BJ (cell line): ENCODE data around the gene CPA3. TPM values are rescaled to one million over a fixed set of nuclear protein-coding genes. Genes with fewer than 3 reads are reported as not detected.
A peak's percentile ranks its signal among the peaks of the same experiment; 100 is the strongest.

Source experiments
- CTCF ChIA-PET: fragments of 350-600 bp; formaldehyde crosslinking; extraction: SDS; loops from one replicate; lab custom pipeline; 2021; ENCODE audit warnings: antibody characterized with exemption, inconsistent platforms; lab: Yijun Ruan, JAX
- POLR2A ChIA-PET: fragments of 300-600 bp; sonication (Branson Sonifier 250); formaldehyde crosslinking; extraction: SDS; loops from one replicate; lab custom pipeline; 2021; ENCODE audit warnings: antibody characterized with exemption; lab: Charles Lee
- DNase-seq: peaks from one replicate; pipeline ENCODE4 v3.0.0-alpha.2; 2011; ENCODE audit warnings: low read depth
- H3K27me3 ChIP-seq: 2 replicates; pipeline ENCODE4 v1.6.0; 2011; ENCODE audit warnings: low read length; ENCODE audit not compliant: control insufficient read depth, insufficient read depth
- H3K36me3 ChIP-seq: 2 replicates; pipeline ENCODE4 v1.5.1; 2011; ENCODE audit warnings: low read length; ENCODE audit not compliant: control insufficient read depth, insufficient read depth
- H3K4me3 ChIP-seq: 2 replicates; pipeline ENCODE4 v1.5.1; 2011; ENCODE audit warnings: low read depth, mild to moderate bottlenecking, control low read depth, low read length
- CTCF ChIP-seq: IDR thresholded peaks from 2 replicates; pipeline ENCODE4 v1.5.1; 2011; ENCODE audit warnings: low read depth, mild to moderate bottlenecking, control low read depth, inconsistent platforms, low read length, moderate library complexity; ENCODE audit not compliant: insufficient read depth
- polyA plus RNA-seq: library from polyadenylated mRNA; depleted of rRNA; stranded (reverse); fragments of >200 nt; gene quantifications from 2 replicates; pipeline ENCODE4 v1.2.3, GENCODE V29; 2011

Gene CPA3
- polyA plus RNA-seq, 1 experiment = 3.1 TPM

- TF ChIP-seq CTCF = no peak
- Histone ChIP-seq H3K4me3 (no peak overlapping the region), H3K27me3 (no peaks in the 10 kb centered on the region), H3K36me3 (no peaks in the 10 kb centered on the region)
- ChIA-PET CTCF (no interaction called here), POLR2A (no interaction called here)
- DNase-seq = no peak
These were observed 66.5 kb downstream of the CPA3 start for GRCh38 chr3:148931574-148931973.

GRCh38 chr3:148932972-148933371, 67.9 kb downstream of the CPA3 start:
- POLR2A ChIA-PET = no interaction called here
- no peak for DNase-seq
- no peak overlapping the region for H3K4me3 ChIP-seq
- H3K36me3 ChIP-seq = no peaks in the 10 kb centered on the region
- no peaks in the 10 kb centered on the region for H3K27me3 ChIP-seq
- TF ChIP-seq CTCF = no peak
- CTCF ChIA-PET = interaction anchor here (1.0 to 2.7 kb wide), 3 partner anchors 11 to 72 kb away, joined by 3 to 13 read pairs (median 3); no protein-coding TSS in a partner anchor

- H3K4me3 ChIP-seq = no peak overlapping the region
- TF ChIP-seq CTCF = no peak
- DNase-seq = peak; percentile 47
- ChIA-PET POLR2A (no interaction called here), CTCF (no interaction called here)
- H3K36me3 ChIP-seq = no peaks in the 10 kb centered on the region
- no peaks in the 10 kb centered on the region for H3K27me3 ChIP-seq
These were observed 72.6 kb downstream of the CPA3 start for GRCh38 chr3:148937467-148938255.

DNA sequence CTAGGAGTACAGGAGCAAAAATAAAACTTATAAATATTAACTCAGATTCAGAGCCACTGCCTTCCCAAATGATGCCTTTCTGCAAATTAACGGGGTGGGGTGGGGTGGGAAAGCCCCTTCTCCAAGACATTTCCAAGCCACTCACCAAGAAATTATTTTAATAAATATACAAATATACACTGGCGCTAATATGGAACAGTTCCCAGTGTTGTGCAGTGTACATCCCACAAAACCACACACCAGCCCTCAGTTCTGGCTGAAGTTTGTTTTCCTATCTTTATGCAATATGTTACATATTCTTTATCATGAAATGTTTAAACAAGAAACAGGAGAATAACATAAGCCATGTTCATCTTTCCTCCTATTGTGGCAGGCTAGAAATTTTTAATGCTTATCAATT, 73.2 kb downstream of the CPA3 start:
- DNase-seq = no peak
- no peak overlapping the region for H3K4me3 ChIP-seq
- H3K36me3 ChIP-seq = no peaks in the 10 kb centered on the region
- ChIA-PET CTCF (interaction anchor here (13.8 kb wide), 1 partner anchor 74 kb away, joined by 238 read pairs; the partner anchor contains the start of gene CPA3), POLR2A (no interaction called here)
- no peaks in the 10 kb centered on the region for H3K27me3 ChIP-seq
- TF ChIP-seq CTCF = no peak

- H3K36me3 ChIP-seq = no peaks in the 10 kb centered on the region
- no peak overlapping the region for H3K4me3 ChIP-seq
- CTCF ChIA-PET = interaction anchor here (13.8 kb wide), 1 partner anchor 75 kb away, joined by 238 read pairs; the partner anchor contains the start of gene CPA3
- TF ChIP-seq CTCF = no peak
- DNase-seq = no peak
- POLR2A ChIA-PET = no interaction called here
- no peaks in the 10 kb centered on the region for H3K27me3 ChIP-seq
These were observed 73.8 kb downstream of the CPA3 start for GRCh38 chr3:148938936-148939335.
